Measurements from ENCODE around the gene KLHL35.

GRCh38 chr11:75475767-75476650, 43.0 kb upstream of the KLHL35 start:
- TF ChIP-seq CTCF (conservative IDR thresholded peaks at IDR 0.05; ENCODE audit: low read depth, low read length) (no peak), EZH2 (IDR thresholded peaks at IDR 0.05; ENCODE audit: low read length, unreplicated experiment) (no peak)
